IMR-90 (cell line): Measurements from ENCODE around the gene CYB5B. TPM values are rescaled to one million over a fixed set of nuclear protein-coding genes. Genes with fewer than 3 reads are reported as not detected.

Experiments
- ATAC-seq: fragments of 200-7000 bp; cut with Tn5 transposase; 2 replicates; pipeline ENCODE4 v1.9.1; 2020; ENCODE audit warnings: low read depth, mild to moderate bottlenecking, moderate library complexity
- BruUV-seq: library from RNA; stranded (reverse); fragments of 400-500 nt; replicated peaks from 2 replicates; lab custom pipeline; 2021; lab: Mats Ljungman, UMichigan
- CTCF ChIA-PET: fragments of 300-600 bp; formaldehyde crosslinking; extraction: SDS; loops from one replicate; lab custom pipeline; 2021; ENCODE audit warnings: antibody characterized with exemption; lab: Yijun Ruan, JAX
- POLR2A ChIA-PET: fragments of 300-600 bp; sonication (Branson Sonifier 250); formaldehyde crosslinking; loops from one replicate; lab custom pipeline; 2022; ENCODE audit warnings: antibody characterized with exemption; ENCODE audit not compliant: unreplicated experiment; lab: Charles Lee
- DNase-seq: peaks from one replicate; pipeline ENCODE4 v3.0.0; 2013
- H2AFZ ChIP-seq: replicated peaks from 2 replicates; pipeline ENCODE3; 2013; ENCODE audit warnings: low read length, mild to moderate bottlenecking; ENCODE audit not compliant: poor library complexity
- H2AK5ac ChIP-seq: 2 replicates; pipeline ENCODE4 v1.6.1; 2013; ENCODE audit warnings: low read depth, low read length, inconsistent platforms
- H2AK9ac ChIP-seq: replicated peaks from 2 replicates; pipeline ENCODE3; 2013; ENCODE audit warnings: mild to moderate bottlenecking, low read depth, low read length, moderate library complexity; ENCODE audit not compliant: poor library complexity
- H2BK120ac ChIP-seq: 2 replicates; pipeline ENCODE4 v1.6.1; 2013; ENCODE audit warnings: low read depth, low read length, inconsistent platforms
- H2BK15ac ChIP-seq: 3 replicates; pipeline ENCODE4 v1.6.1; 2013; ENCODE audit warnings: low read depth, low read length, inconsistent platforms
- H2BK20ac ChIP-seq: 2 replicates; pipeline ENCODE4 v1.6.1; 2013; ENCODE audit warnings: low read depth, mild to moderate bottlenecking, inconsistent platforms, low read length, moderate library complexity
- H2BK5ac ChIP-seq: 2 replicates; pipeline ENCODE4 v1.6.1; 2013; ENCODE audit warnings: mild to moderate bottlenecking, low read depth, low read length, inconsistent platforms; ENCODE audit not compliant: poor library complexity, severe bottlenecking
- H3K14ac ChIP-seq: replicated peaks from 2 replicates; pipeline ENCODE4 v1.6.1; 2013; ENCODE audit warnings: low read depth, low read length, inconsistent platforms
- H3K18ac ChIP-seq: 2 replicates; pipeline ENCODE4 v1.6.1; 2013; ENCODE audit warnings: low read depth, low read length, control low read depth
- H3K23ac ChIP-seq: 2 replicates; pipeline ENCODE4 v1.6.1; 2013; ENCODE audit warnings: low read depth, low read length, inconsistent platforms
- H3K27ac ChIP-seq: 2 replicates; pipeline ENCODE4 v1.5.1; 2013; ENCODE audit warnings: mild to moderate bottlenecking, control low read depth, low read length; ENCODE audit not compliant: insufficient read depth
- H3K27me3 ChIP-seq: 2 replicates; pipeline ENCODE4 v1.6.1; 2013; ENCODE audit warnings: low read length; ENCODE audit not compliant: control insufficient read depth, insufficient read depth
- H3K36me3 ChIP-seq: 2 replicates; pipeline ENCODE4 v1.6.1; 2013; ENCODE audit warnings: low read length, mixed read lengths; ENCODE audit not compliant: control insufficient read depth, insufficient read depth
- H3K4ac ChIP-seq: 2 replicates; pipeline ENCODE4 v1.6.1; 2013; ENCODE audit warnings: low read depth, low read length, inconsistent platforms
- H3K4me1 ChIP-seq: 2 replicates; pipeline ENCODE4 v1.6.1; 2013; ENCODE audit warnings: low read length, mixed read lengths; ENCODE audit not compliant: control insufficient read depth, insufficient read depth
- H3K4me2 ChIP-seq: 2 replicates; pipeline ENCODE4 v1.6.1; 2013; ENCODE audit warnings: low read depth, mild to moderate bottlenecking, control low read depth, low read length, moderate library complexity
- H3K4me3 ChIP-seq: 2 replicates; pipeline ENCODE4 v1.5.1; 2013; ENCODE audit warnings: low read depth, mild to moderate bottlenecking, control low read depth, low read length, moderate library complexity; ENCODE audit not compliant: insufficient read depth
- H3K56ac ChIP-seq: 2 replicates; pipeline ENCODE4 v1.6.1; 2013; ENCODE audit warnings: low read length, inconsistent platforms; ENCODE audit not compliant: insufficient read depth; ENCODE audit errors: extremely low read depth
- H3K79me1 ChIP-seq, 2 experiments: 2 replicates each; pipeline ENCODE4 v1.6.1; 2013; ENCODE audit warnings: low read length in 2 of 2, inconsistent platforms in 1 of 2, low read depth in 1 of 2
- H3K9ac ChIP-seq: 2 replicates; pipeline ENCODE4 v1.6.1; 2013; ENCODE audit warnings: low read depth, low read length, control low read depth
- H3K9me1 ChIP-seq: 2 replicates; pipeline ENCODE4 v1.6.1; 2013; ENCODE audit warnings: low read length, inconsistent platforms; ENCODE audit not compliant: insufficient read depth
- H3K9me3 ChIP-seq: 2 replicates; pipeline ENCODE4 v1.6.1; 2013; ENCODE audit warnings: low read length; ENCODE audit not compliant: control insufficient read depth, insufficient read depth
- H4K20me1 ChIP-seq: 2 replicates; pipeline ENCODE4 v1.6.1; 2013; ENCODE audit warnings: low read length, inconsistent platforms; ENCODE audit not compliant: insufficient read depth
- H4K5ac ChIP-seq: 2 replicates; pipeline ENCODE4 v1.6.1; 2013; ENCODE audit warnings: mild to moderate bottlenecking, low read depth, low read length, control low read depth
- H4K8ac ChIP-seq, 2 experiments: 2 replicates each; pipeline ENCODE4 v1.6.1; 2013; ENCODE audit warnings: low read depth in 2 of 2, low read length in 2 of 2, control low read depth in 1 of 2, inconsistent platforms in 1 of 2
- H4K91ac ChIP-seq: 2 replicates; pipeline ENCODE4 v1.6.1; 2013; ENCODE audit warnings: low read depth, low read length, inconsistent platforms; ENCODE audit not compliant: insufficient read depth
- BHLHE40 ChIP-seq: fragments of 150-350 bp; IDR thresholded peaks from 2 replicates; pipeline ENCODE4 v1.6.1; 2016; ENCODE audit warnings: mild to moderate bottlenecking, low read depth, low read length
- CEBPB ChIP-seq: IDR thresholded peaks from 2 replicates; pipeline ENCODE4 v1.6.1; 2012; ENCODE audit warnings: low read depth, low read length, improper control_type of control experiment
- CHD1 ChIP-seq: IDR thresholded peaks from 2 replicates; pipeline ENCODE4 v1.6.1; 2012; ENCODE audit warnings: low read depth, low read length, improper control_type of control experiment
- FOS ChIP-seq: fragments of 150-350 bp; IDR thresholded peaks from 2 replicates; pipeline ENCODE4 v1.6.1; 2016; ENCODE audit warnings: low read depth, low read length
- MAFK ChIP-seq: IDR thresholded peaks from 2 replicates; pipeline ENCODE4 v1.6.1; 2012; ENCODE audit warnings: low read depth, low read length, improper control_type of control experiment
- MAZ ChIP-seq: IDR thresholded peaks from 2 replicates; pipeline ENCODE4 v1.6.1; 2012; ENCODE audit warnings: low read depth, mild to moderate bottlenecking, low read length, improper control_type of control experiment, moderate library complexity, borderline replicate concordance
- NFE2L2 ChIP-seq: fragments of 150-350 bp; IDR thresholded peaks from 2 replicates; pipeline ENCODE4 v1.6.1; 2016; ENCODE audit warnings: low read depth, mild to moderate bottlenecking, low read length
- POLR2A ChIP-seq: IDR thresholded peaks from 2 replicates; pipeline ENCODE4 v1.6.1; 2012; ENCODE audit warnings: mild to moderate bottlenecking, low read depth, low read length
- RAD21 ChIP-seq: IDR thresholded peaks from 2 replicates; pipeline ENCODE4 v1.6.1; 2012; ENCODE audit warnings: low read length, improper control_type of control experiment
- RCOR1 ChIP-seq: IDR thresholded peaks from 2 replicates; pipeline ENCODE4 v1.6.1; 2012; ENCODE audit warnings: mild to moderate bottlenecking, low read length, improper control_type of control experiment; ENCODE audit not compliant: insufficient replicate concordance
- RFX5 ChIP-seq: IDR thresholded peaks from 2 replicates; pipeline ENCODE4 v1.8.0; 2012; ENCODE audit warnings: low read depth, mild to moderate bottlenecking, low read length, moderate library complexity
- SMC3 ChIP-seq: fragments of 150-350 bp; IDR thresholded peaks from 2 replicates; pipeline ENCODE4 v1.6.1; 2016; ENCODE audit warnings: low read depth, mild to moderate bottlenecking, antibody characterized with exemption, low read length, moderate library complexity
- WGBS, 2 experiments: methylation state at CpG; one replicate each; pipeline versions ENCODE4 v1.1.5 to v1.1.7; 2013; ENCODE audit warnings: missing lambda C conversion rate in 2 of 2; ENCODE audit not compliant: insufficient read length in 1 of 2; ENCODE audit errors: extremely low coverage in 2 of 2; 5-methylcytosine and 5-hydroxymethylcytosine counted together
- dilution Hi-C: fragments of 300-500 bp; cut with HindIII; formaldehyde crosslinking; loops from one replicate; pipeline ENCODE4 v1.14.3; 2018; ENCODE audit warnings: low sequenced_read_pairs; ENCODE audit not compliant: unreplicated experiment
- in situ Hi-C: fragments of 300-500 bp; cut with MboI; formaldehyde crosslinking; loops from 3 replicates; pipeline ENCODE4 v1.14.3; 2019; ENCODE audit warnings: low sequenced_read_pairs, inconsistent platforms, mixed read lengths
- intact Hi-C: fragments of 100-400 bp; cut with micrococcal nuclease; formaldehyde crosslinking; loops from 2 replicates; pipeline ENCODE4 v1.10.0; 2022
- polyA plus RNA-seq, 3 experiments: library from polyadenylated mRNA; depleted of rRNA; stranded (reverse); fragments of >200 nt; gene quantifications; 2 replicates each; pipeline ENCODE4 v1.2.3, GENCODE V29; 2012; ENCODE audit warnings: low replicate concordance in 1 of 3
- total RNA-seq: library from RNA; depleted of rRNA; stranded (reverse); fragments of >200 nt; gene quantifications from 2 replicates; pipeline ENCODE4 v1.2.3, GENCODE V29; 2012
- TF ChIP-seq, protein P1 (sequence below): fragments of 150-350 bp; IDR thresholded peaks from 2 replicates; pipeline ENCODE4 v1.6.1; 2016; ENCODE audit warnings: low read depth, mild to moderate bottlenecking, low read length, moderate library complexity, borderline replicate concordance
- TF ChIP-seq, protein P2 (sequence below): fragments of 150-350 bp; IDR thresholded peaks from 2 replicates; pipeline ENCODE4 v1.6.1; 2017; ENCODE audit warnings: mild to moderate bottlenecking, antibody characterized with exemption, low read length, low read depth
- TF ChIP-seq, protein P3 (sequence below): conservative IDR thresholded peaks from 2 replicates; pipeline ENCODE4 v1.5.1; 2012; ENCODE audit warnings: mild to moderate bottlenecking, low read depth, low read length, improper control_type of control experiment

The CYB5B gene
- total and polyA plus RNA-seq, 2 of the 4 experiments (the other 2 are of a cell fraction) = 100 to 102 TPM

DNA sequence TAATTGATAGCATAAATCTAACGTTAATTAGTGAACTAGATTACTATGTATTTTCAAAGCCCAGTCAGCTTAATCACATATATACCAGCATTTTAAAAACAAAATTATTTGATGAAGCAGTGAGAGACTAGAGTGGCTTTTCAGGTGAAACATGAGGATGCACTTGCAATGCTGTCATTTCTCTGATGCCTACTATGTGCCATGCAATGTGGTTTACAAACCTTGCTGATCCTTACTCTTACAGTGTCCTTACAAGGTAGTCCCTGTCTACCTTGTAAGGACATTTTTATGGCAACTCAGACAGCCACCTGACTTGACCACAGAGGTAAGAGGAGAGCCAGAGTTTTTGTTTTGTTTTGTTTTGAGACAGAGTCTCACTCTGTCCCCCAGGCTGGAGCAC lies 42.7 kb downstream of the CYB5B start:
- no peak overlapping the region for H3K14ac ChIP-seq
- intact Hi-C loops = loop anchor here (5.0 kb wide), 1 partner anchor 100 kb away; the partner anchor contains the start of gene NFAT5
- H3K56ac ChIP-seq = no peak overlapping the region
- no peak overlapping the region for H3K4me2 ChIP-seq
- H4K8ac ChIP-seq = no peak overlapping the region
- ATAC-seq (no peak), DNase-seq (no peak)
- H3K4ac ChIP-seq = no peak overlapping the region
- H4K20me1 ChIP-seq = no peaks in the 10 kb centered on the region
- H2BK5ac ChIP-seq = no peak overlapping the region
- H4K91ac ChIP-seq = no peak overlapping the region
- in situ Hi-C loops = no loop called here
- H4K5ac ChIP-seq = no peak overlapping the region
- ChIA-PET CTCF (no interaction called here), POLR2A (no interaction called here)
- H3K9me3 ChIP-seq = no peaks in the 10 kb centered on the region
- H3K36me3 ChIP-seq = peaks cover 5% of the 10 kb centered on the region
- no peak overlapping the region for H3K18ac ChIP-seq
- H2AK9ac ChIP-seq = no peak overlapping the region
- H2AK5ac ChIP-seq = no peak overlapping the region
- no peak overlapping the region for H3K9ac ChIP-seq
- H2BK20ac ChIP-seq = no peak overlapping the region
- no peak overlapping the region for H3K4me3 ChIP-seq
- dilution Hi-C loops = no loop called here
- WGBS, 2 experiments = no CpG with 5 or more reads among the region's 1 CpG
- peaks cover 2% of the 10 kb centered on the region; the same call in 1 of the 2 replicates for H3K9me1 ChIP-seq
- H3K4me1 ChIP-seq = peaks cover 10% of the 10 kb centered on the region
- no peaks in the 10 kb centered on the region for H3K27me3 ChIP-seq
- H2BK15ac ChIP-seq = no peak overlapping the region
- H3K23ac ChIP-seq = no peak overlapping the region
- BruUV-seq = no TSS peak
- no peak overlapping the region for H2BK120ac ChIP-seq
- no peak overlapping the region for H3K27ac ChIP-seq
- no peak overlapping the region for H2AFZ ChIP-seq
- H3K79me1 ChIP-seq = peaks cover 6 to 15% of the 10 kb centered on the region in 2 experiments; a peak in 3 of 4 replicates
- TF ChIP-seq CHD1 = no peak
- TF ChIP-seq RCOR1 = no peak
- TF ChIP-seq MAZ = no peak
- TF ChIP-seq NFE2L2 = no peak
- TF ChIP-seq BHLHE40 = no peak
- TF ChIP-seq POLR2A = no peak
- no peak for TF ChIP-seq RAD21
- no peak for TF ChIP-seq SMC3
- TF ChIP-seq, protein P1, sequence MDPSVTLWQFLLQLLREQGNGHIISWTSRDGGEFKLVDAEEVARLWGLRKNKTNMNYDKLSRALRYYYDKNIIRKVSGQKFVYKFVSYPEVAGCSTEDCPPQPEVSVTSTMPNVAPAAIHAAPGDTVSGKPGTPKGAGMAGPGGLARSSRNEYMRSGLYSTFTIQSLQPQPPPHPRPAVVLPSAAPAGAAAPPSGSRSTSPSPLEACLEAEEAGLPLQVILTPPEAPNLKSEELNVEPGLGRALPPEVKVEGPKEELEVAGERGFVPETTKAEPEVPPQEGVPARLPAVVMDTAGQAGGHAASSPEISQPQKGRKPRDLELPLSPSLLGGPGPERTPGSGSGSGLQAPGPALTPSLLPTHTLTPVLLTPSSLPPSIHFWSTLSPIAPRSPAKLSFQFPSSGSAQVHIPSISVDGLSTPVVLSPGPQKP = no peak
- no peak for TF ChIP-seq FOS
- TF ChIP-seq CEBPB = no peak
- TF ChIP-seq, protein P2, sequence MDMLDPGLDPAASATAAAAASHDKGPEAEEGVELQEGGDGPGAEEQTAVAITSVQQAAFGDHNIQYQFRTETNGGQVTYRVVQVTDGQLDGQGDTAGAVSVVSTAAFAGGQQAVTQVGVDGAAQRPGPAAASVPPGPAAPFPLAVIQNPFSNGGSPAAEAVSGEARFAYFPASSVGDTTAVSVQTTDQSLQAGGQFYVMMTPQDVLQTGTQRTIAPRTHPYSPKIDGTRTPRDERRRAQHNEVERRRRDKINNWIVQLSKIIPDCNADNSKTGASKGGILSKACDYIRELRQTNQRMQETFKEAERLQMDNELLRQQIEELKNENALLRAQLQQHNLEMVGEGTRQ = no peak
- no peak for TF ChIP-seq MAFK
- TF ChIP-seq, protein P3, sequence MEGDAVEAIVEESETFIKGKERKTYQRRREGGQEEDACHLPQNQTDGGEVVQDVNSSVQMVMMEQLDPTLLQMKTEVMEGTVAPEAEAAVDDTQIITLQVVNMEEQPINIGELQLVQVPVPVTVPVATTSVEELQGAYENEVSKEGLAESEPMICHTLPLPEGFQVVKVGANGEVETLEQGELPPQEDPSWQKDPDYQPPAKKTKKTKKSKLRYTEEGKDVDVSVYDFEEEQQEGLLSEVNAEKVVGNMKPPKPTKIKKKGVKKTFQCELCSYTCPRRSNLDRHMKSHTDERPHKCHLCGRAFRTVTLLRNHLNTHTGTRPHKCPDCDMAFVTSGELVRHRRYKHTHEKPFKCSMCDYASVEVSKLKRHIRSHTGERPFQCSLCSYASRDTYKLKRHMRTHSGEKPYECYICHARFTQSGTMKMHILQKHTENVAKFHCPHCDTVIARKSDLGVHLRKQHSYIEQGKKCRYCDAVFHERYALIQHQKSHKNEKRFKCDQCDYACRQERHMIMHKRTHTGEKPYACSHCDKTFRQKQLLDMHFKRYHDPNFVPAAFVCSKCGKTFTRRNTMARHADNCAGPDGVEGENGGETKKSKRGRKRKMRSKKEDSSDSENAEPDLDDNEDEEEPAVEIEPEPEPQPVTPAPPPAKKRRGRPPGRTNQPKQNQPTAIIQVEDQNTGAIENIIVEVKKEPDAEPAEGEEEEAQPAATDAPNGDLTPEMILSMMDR = no peak
- no peak for TF ChIP-seq RFX5
